OCI-LY7 (cell line): ENCODE measurements around the gene KLB.

Source experiments
- EZH2phosphoT487 ChIP-seq: fragments of 200-600 bp; sonication (generic); IDR thresholded peaks from 2 replicates; pipeline ENCODE4 v1.6.1; 2018; ENCODE audit warnings: low read depth, borderline replicate concordance, mild to moderate bottlenecking, mixed run types, antibody characterized with exemption, low read length, moderate library complexity, mixed read lengths
- TF ChIP-seq, protein P1 (sequence below): fragments of 200-600 bp; sonication (generic); conservative IDR thresholded peaks from 2 replicates; pipeline ENCODE4 v1.5.1; 2014; ENCODE audit warnings: mild to moderate bottlenecking, antibody characterized with exemption, low read length, moderate library complexity, mixed read lengths

DNA sequence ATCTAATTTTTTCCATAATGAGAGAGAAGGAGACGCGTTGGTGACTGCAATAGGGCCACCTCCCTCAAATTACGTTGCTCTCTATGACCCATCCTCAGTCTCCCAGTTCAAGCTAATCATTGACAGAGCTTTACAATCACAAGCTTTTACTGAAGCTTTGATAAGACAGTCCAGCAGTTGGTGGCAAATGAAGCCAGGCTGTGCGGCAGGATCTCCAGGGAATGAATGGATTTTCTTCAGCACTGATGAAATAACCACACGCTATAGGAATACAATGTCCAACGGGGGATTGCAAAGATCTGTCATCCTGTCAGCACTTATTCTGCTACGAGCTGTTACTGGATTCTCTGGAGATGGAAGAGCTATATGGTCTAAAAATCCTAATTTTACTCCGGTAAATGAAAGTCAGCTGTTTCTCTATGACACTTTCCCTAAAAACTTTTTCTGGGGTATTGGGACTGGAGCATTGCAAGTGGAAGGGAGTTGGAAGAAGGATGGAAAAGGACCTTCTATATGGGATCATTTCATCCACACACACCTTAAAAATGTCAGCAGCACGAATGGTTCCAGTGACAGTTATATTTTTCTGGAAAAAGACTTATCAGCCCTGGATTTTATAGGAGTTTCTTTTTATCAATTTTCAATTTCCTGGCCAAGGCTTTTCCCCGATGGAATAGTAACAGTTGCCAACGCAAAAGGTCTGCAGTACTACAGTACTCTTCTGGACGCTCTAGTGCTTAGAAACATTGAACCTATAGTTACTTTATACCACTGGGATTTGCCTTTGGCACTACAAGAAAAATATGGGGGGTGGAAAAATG is at the start of gene KLB:
- TF ChIP-seq, protein P1, sequence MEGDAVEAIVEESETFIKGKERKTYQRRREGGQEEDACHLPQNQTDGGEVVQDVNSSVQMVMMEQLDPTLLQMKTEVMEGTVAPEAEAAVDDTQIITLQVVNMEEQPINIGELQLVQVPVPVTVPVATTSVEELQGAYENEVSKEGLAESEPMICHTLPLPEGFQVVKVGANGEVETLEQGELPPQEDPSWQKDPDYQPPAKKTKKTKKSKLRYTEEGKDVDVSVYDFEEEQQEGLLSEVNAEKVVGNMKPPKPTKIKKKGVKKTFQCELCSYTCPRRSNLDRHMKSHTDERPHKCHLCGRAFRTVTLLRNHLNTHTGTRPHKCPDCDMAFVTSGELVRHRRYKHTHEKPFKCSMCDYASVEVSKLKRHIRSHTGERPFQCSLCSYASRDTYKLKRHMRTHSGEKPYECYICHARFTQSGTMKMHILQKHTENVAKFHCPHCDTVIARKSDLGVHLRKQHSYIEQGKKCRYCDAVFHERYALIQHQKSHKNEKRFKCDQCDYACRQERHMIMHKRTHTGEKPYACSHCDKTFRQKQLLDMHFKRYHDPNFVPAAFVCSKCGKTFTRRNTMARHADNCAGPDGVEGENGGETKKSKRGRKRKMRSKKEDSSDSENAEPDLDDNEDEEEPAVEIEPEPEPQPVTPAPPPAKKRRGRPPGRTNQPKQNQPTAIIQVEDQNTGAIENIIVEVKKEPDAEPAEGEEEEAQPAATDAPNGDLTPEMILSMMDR = no peak
- no peak for TF ChIP-seq EZH2phosphoT487
